Uterus (tissue), 2 donors: ENCODE measurements around the gene PKNOX1.

Source experiments
- POLR2A ChIP-seq, 2 donors: fragments of 450-650 bp; IDR thresholded peaks; one replicate each; pipeline ENCODE4 v1.6.1; 2016; ENCODE audit warnings: antibody characterized with exemption in 2 of 2, mild to moderate bottlenecking in 1 of 2, moderate library complexity in 1 of 2
- TF ChIP-seq, protein P1 (sequence below), 4 experiments: fragments of 200-600 bp in 2 of 4; fragments of 450-650 bp in 2 of 4; sonication (generic) in 2 of 4; IDR thresholded peaks; one replicate each; pipeline ENCODE4 v1.5.1; 2016 to 2019; ENCODE audit warnings: antibody characterized with exemption in 4 of 4, mild to moderate bottlenecking in 2 of 4, moderate library complexity in 1 of 4

DNA sequence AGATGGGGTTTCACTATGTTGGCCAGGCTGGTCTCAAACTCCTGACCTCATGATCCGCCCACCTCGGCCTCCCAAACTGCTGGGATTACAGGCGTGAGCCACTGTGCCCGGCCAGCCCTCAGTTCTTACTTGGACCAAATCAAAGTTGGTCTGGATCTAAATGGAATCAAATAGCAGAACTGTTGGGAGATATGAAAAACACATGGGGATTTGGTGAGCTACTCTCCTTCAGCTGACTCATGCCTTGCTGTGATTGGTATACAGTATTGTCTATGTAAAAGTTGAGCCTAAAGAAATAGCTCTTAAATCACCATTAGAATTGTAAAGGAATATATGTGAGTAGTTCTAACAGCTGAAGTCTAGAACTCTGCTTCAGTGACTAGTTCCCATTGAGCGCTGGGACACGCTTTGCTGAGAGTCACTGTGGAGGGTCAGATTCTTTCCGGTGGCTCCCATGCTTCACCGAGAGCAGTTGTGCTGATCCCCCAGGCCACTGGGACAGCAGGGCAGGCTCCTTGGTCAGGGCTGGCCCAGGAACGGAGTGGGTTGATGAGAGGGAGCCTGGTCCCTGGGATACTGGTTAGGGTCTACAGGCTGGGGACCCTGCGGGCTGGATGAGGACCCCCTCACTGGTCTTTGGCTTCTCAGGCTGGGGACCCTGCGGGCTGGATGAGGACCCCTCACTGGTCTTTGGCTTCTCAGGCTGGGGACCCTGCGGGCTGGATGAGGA lies 14.0 kb downstream of the PKNOX1 start:
- TF ChIP-seq POLR2A (IDR thresholded peaks at IDR 0.05) = no peak
- TF ChIP-seq, protein P1, sequence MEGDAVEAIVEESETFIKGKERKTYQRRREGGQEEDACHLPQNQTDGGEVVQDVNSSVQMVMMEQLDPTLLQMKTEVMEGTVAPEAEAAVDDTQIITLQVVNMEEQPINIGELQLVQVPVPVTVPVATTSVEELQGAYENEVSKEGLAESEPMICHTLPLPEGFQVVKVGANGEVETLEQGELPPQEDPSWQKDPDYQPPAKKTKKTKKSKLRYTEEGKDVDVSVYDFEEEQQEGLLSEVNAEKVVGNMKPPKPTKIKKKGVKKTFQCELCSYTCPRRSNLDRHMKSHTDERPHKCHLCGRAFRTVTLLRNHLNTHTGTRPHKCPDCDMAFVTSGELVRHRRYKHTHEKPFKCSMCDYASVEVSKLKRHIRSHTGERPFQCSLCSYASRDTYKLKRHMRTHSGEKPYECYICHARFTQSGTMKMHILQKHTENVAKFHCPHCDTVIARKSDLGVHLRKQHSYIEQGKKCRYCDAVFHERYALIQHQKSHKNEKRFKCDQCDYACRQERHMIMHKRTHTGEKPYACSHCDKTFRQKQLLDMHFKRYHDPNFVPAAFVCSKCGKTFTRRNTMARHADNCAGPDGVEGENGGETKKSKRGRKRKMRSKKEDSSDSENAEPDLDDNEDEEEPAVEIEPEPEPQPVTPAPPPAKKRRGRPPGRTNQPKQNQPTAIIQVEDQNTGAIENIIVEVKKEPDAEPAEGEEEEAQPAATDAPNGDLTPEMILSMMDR (IDR thresholded peaks at IDR 0.05) = no peak
